Measurements from ENCODE around the gene DICER1. TPM values are rescaled to one million over a fixed set of nuclear protein-coding genes. Genes with fewer than 3 reads are reported as not detected.

Gene DICER1
- total and polyA plus RNA-seq, 11 donors, result 5.4 to 57.9 (median 29.3) TPM

DNA sequence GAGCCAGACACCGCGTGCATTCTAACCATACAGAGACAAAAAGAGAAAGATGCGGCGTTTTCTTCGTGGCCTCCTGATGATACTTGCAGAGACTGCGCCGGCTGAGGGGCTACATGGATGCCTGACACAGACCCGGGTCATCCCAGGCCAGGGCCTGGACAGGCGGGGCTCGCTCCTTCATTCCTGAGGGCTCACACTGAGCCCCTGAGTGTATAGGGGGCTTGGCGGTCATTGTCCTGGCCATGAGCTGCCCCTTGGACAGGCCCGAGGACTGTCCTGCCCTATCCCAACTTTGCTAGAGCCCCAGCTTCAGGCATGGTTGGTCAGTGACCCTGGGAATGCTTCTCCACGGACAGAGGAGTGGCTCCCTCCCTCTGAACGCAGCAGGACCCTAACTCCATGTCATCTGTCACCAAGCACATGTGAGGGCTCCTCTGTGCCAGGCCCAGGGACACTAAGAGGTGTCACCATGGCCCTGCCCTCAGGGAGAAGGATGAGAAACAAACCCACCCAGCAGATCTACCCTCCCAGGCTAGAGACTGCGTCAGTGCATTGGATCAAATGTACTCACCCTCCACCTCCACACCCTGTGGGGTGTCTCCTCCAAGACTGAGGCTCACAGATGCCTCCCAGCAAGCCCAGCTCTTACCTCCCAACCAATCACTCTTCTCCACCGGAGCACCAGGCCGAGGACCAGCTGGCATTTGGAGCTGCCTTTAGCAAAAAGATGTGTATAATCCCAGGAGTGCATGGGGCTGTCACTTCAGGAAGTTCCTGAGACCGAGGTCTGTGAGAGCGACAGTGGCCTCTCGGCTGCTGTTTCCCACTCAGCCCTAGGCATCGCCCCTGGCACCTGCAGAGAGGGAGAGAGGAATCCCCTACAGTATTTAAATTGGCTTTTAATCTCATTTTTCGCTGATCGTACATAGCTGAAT, 102.7 kb downstream of the DICER1 start:
- no peak for ATAC-seq
- TF ChIP-seq, protein P1, sequence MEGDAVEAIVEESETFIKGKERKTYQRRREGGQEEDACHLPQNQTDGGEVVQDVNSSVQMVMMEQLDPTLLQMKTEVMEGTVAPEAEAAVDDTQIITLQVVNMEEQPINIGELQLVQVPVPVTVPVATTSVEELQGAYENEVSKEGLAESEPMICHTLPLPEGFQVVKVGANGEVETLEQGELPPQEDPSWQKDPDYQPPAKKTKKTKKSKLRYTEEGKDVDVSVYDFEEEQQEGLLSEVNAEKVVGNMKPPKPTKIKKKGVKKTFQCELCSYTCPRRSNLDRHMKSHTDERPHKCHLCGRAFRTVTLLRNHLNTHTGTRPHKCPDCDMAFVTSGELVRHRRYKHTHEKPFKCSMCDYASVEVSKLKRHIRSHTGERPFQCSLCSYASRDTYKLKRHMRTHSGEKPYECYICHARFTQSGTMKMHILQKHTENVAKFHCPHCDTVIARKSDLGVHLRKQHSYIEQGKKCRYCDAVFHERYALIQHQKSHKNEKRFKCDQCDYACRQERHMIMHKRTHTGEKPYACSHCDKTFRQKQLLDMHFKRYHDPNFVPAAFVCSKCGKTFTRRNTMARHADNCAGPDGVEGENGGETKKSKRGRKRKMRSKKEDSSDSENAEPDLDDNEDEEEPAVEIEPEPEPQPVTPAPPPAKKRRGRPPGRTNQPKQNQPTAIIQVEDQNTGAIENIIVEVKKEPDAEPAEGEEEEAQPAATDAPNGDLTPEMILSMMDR (IDR thresholded peaks at IDR 0.05), result no peak
- TF ChIP-seq POLR2A (IDR thresholded peaks at IDR 0.05), result no peak
- H3K36me3 ChIP-seq, result no peaks in the 10 kb centered on the region
- H3K4me3 ChIP-seq, result no peak overlapping the region
- no peaks in the 10 kb centered on the region for H3K9me3 ChIP-seq
- WGBS, 4 donors, result 82 to 86% (median 83%) methylated on average over 19 to 23 of the region's 23 CpGs
- no peaks in the 10 kb centered on the region for H3K27me3 ChIP-seq
- no peak for DNase-seq
- H3K4me1 ChIP-seq, result no peaks in the 10 kb centered on the region
- intact Hi-C loops (cut with DNase I), result no loop called here
- no peak overlapping the region for H3K27ac ChIP-seq

DNA sequence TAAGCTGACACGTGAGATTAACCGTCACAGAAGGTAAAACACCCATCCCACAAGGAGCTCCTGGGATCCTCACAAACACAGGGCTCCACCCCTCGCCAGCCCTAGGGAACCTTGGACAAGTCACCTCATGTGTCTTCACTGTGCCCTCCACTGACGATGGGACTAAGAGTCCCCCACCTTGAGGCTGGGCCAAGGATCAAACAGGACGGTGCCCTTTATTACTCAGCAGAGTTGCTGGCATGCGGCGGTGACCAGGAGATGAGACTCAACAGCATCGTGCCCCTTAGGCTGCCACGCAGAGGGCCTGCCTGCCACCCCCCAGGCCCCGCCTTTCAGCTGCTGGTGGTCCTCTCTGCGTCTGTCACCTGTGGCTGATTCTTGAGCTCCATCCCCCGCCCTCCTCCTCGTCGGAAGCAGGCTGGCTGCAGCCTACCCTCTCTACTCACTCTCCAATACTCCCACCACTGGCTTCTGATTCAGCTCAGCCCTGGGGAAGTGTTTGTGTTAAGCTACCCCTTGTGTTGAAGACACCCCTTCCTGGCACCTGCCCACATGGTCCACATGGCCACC, 105.2 kb downstream of the DICER1 start:
- WGBS, 4 donors, result 69 to 75% (median 73%) methylated on average over 14 of the region's 14 CpGs
- H3K4me3 ChIP-seq, result no peak overlapping the region
- no peaks in the 10 kb centered on the region for H3K9me3 ChIP-seq
- H3K4me1 ChIP-seq, result no peaks in the 10 kb centered on the region
- DNase-seq, result no peak
- TF ChIP-seq, protein P1 (IDR thresholded peaks at IDR 0.05), result no peak
- TF ChIP-seq POLR2A (IDR thresholded peaks at IDR 0.05), result no peak
- no peaks in the 10 kb centered on the region for H3K36me3 ChIP-seq
- H3K27me3 ChIP-seq, result no peaks in the 10 kb centered on the region
- no peak for ATAC-seq
- intact Hi-C loops (cut with DNase I), result no loop called here
- H3K27ac ChIP-seq, result no peak overlapping the region

DNA sequence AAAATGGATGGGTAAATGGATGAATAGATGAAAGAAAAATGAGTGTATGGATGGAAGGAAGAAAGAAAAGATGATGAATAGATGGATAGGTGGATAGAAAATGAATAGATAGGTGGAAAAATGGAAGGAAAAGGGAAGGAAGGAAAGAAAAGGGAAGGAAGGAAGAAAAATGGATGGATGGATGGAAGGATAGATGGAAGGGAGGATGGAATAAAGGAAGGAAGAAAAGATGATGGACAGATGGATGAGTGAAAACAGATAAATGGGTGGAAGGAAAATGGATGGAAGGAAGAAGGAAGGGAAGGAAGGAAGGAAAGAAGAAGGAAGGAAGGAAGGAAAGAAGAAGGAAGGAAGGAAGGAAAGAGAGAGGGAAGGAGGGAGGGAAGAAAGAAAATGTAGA, 107.4 kb downstream of the DICER1 start:
- no peak overlapping the region for H3K27ac ChIP-seq

DNA sequence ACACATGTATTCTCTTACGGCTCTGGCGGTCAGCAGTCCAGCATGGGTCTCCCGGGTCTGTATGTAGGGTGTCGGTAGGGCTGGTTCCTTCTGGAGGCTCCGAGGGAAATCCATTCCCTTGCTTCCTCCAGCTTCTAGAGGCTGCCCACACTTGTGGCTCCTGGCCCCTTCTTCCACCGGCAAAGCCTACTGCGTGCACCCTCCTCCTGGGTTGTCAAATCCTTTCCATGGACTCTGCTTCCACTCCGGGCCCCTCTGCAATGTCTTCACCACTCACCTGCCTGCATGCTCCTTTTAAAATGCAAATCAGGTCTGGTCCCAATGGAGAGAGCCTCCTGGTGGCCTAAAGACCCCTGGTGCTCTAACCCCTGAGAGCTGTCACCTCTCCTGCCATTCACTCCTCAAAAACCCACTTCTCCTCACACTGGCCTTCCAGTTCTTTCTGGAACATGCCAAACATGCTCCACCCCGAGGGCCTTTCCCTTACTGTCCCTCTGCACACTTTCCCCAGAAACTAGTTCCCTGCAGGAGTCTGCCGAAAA, 108.5 kb downstream of the DICER1 start:
- 73 to 84% (median 82%) methylated on average over 10 of the region's 10 CpGs for WGBS, 4 donors
- intact Hi-C loops (cut with DNase I), result no loop called here
- Histone ChIP-seq H3K27me3 (peaks cover 0 to 21% (median 3%) of the 10 kb centered on the region in 9 donors), H3K36me3 (no peaks in the 10 kb centered on the region), H3K4me1 (no peaks in the 10 kb centered on the region), H3K4me3 (no peak overlapping the region), H3K9me3 (no peaks in the 10 kb centered on the region), H3K27ac (no peak overlapping the region)
- TF ChIP-seq POLR2A (IDR thresholded peaks at IDR 0.05), result no peak
- TF ChIP-seq, protein P1 (IDR thresholded peaks at IDR 0.05), result no peak
- DNase-seq (no peak), ATAC-seq (no peak)

More for the DNA sequence above, 107.4 kb downstream of the DICER1 start:
- no peak for TF ChIP-seq POLR2A (IDR thresholded peaks at IDR 0.05)
- H3K36me3 ChIP-seq, result no peaks in the 10 kb centered on the region
- intact Hi-C loops (cut with DNase I), result no loop called here
- DNase-seq (no peak), ATAC-seq (no peak)
- no peaks in the 10 kb centered on the region for H3K4me1 ChIP-seq
- H3K4me3 ChIP-seq, result no peak overlapping the region
- H3K9me3 ChIP-seq, result no peaks in the 10 kb centered on the region
- H3K27me3 ChIP-seq, result peaks cover 0 to 12% (median 0%) of the 10 kb centered on the region in 9 donors

Data from heart left ventricle (tissue), 16 donors.